H1 (cell line): Measurements from ENCODE around the gene AP3M1. TPM values are rescaled to one million over a fixed set of nuclear protein-coding genes. Genes with fewer than 3 reads are reported as not detected.

ENCODE experiments used
- CTCF ChIA-PET: fragments of 300-600 bp; sonication (Branson Sonifier 250); formaldehyde crosslinking; loops from one replicate; lab custom pipeline; 2021; ENCODE audit not compliant: partially characterized antibody; lab: Charles Lee
- POLR2A ChIA-PET: fragments of 300-600 bp; sonication (Branson Sonifier 250); formaldehyde crosslinking; loops from one replicate; lab custom pipeline; 2021; ENCODE audit warnings: inconsistent platforms; ENCODE audit not compliant: partially characterized antibody; lab: Charles Lee
- DNase-seq, 2 experiments: peaks; one replicate each; pipeline versions ENCODE4 v3.0.0 to v3.0.0-alpha.2; 2010 to 2022; ENCODE audit warnings: low spot score in 2 of 2, low read depth in 1 of 2, mixed read lengths in 1 of 2
- FAIRE-seq: peaks from 2 replicates; lab custom pipeline; 2011; peaks lifted over from hg19 to GRCh38; lab: Jason Lieb, UNC
- H2AFZ ChIP-seq: 2 replicates; pipeline ENCODE4 v1.8.1; 2012; ENCODE audit warnings: low read length, inconsistent platforms
- H2AK5ac ChIP-seq: 2 replicates; pipeline ENCODE4 v1.6.1; 2013; ENCODE audit warnings: low read depth, low read length
- H2BK120ac ChIP-seq: replicated peaks from 2 replicates; pipeline ENCODE3; 2013; ENCODE audit warnings: low read depth, low read length, inconsistent platforms
- H2BK12ac ChIP-seq: 2 replicates; pipeline ENCODE4 v1.6.1; 2013; ENCODE audit warnings: low read depth, low read length
- H2BK15ac ChIP-seq: 2 replicates; pipeline ENCODE4 v1.6.1; 2013; ENCODE audit warnings: low read length
- H2BK20ac ChIP-seq: 2 replicates; pipeline ENCODE4 v1.6.1; 2013; ENCODE audit warnings: low read length
- H2BK5ac ChIP-seq: 2 replicates; pipeline ENCODE4 v1.6.1; 2013; ENCODE audit warnings: low read depth, low read length
- H3K14ac ChIP-seq: 2 replicates; pipeline ENCODE4 v1.6.1; 2013; ENCODE audit warnings: inconsistent platforms; ENCODE audit not compliant: insufficient read length
- H3K18ac ChIP-seq: 2 replicates; pipeline ENCODE4 v1.6.1; 2013; ENCODE audit warnings: low read length; ENCODE audit errors: extremely low read depth
- H3K23ac ChIP-seq: 2 replicates; pipeline ENCODE4 v1.6.1; 2013; ENCODE audit warnings: inconsistent platforms; ENCODE audit not compliant: insufficient read length
- H3K23me2 ChIP-seq: 2 replicates; pipeline ENCODE4 v1.6.1; 2013; ENCODE audit warnings: low read depth, low read length
- H3K27ac ChIP-seq: 2 replicates; pipeline ENCODE4 v1.6.1; 2011; ENCODE audit warnings: low read depth, low read length, inconsistent platforms
- H3K27me3 ChIP-seq, 4 experiments: replicated peaks in 1 of 4; 1 replicate in 1 of 4; 2 replicates in 3 of 4; pipeline versions ENCODE4 v1.6.1 to v1.8.1; 2011 to 2013; ENCODE audit warnings: low read length in 3 of 4, mild to moderate bottlenecking in 3 of 4, inconsistent platforms in 2 of 4, mixed read lengths in 2 of 4, moderate library complexity in 1 of 4; ENCODE audit not compliant: control insufficient read depth in 3 of 4, insufficient read depth in 3 of 4; ENCODE audit errors: extremely low read depth in 1 of 4
- H3K36me3 ChIP-seq, 4 experiments: 2 replicates each; pipeline versions ENCODE4 v1.6.1 to v1.8.1; 2011 to 2013; ENCODE audit warnings: mild to moderate bottlenecking in 4 of 4, low read length in 3 of 4, moderate library complexity in 2 of 4, control low read depth in 1 of 4, inconsistent platforms in 1 of 4; ENCODE audit not compliant: insufficient read depth in 4 of 4, control insufficient read depth in 2 of 4
- H3K4ac ChIP-seq: replicated peaks from 2 replicates; pipeline ENCODE3; 2013; ENCODE audit warnings: low read length, low read depth, mixed read lengths, inconsistent platforms; ENCODE audit not compliant: insufficient read length
- H3K4me1 ChIP-seq, 4 experiments: replicated peaks in 1 of 4; 1 replicate in 1 of 4; 2 replicates in 3 of 4; pipeline versions ENCODE4 v1.6.1 to v1.8.1; 2011 to 2013; ENCODE audit warnings: low read length in 3 of 4, inconsistent platforms in 2 of 4, mixed read lengths in 1 of 4; ENCODE audit not compliant: insufficient read depth in 4 of 4, control insufficient read depth in 3 of 4
- H3K4me2 ChIP-seq, 2 experiments: 2 replicates each; pipeline versions ENCODE4 v1.6.1 to v1.8.1; 2011 to 2013; ENCODE audit warnings: low read depth in 2 of 2, low read length in 2 of 2, control low read depth in 1 of 2, inconsistent platforms in 1 of 2, mild to moderate bottlenecking in 1 of 2; ENCODE audit not compliant: insufficient read depth in 1 of 2
- H3K4me3 ChIP-seq, 4 experiments: fragments of 200-600, 300-600 bp in 1 of 4; sonication (generic), shearing (Covaris generic), sonication (Bioruptor Twin) in 1 of 4; 2 replicates each; pipeline versions ENCODE4 v1.5.1 to v1.8.1; 2011 to 2016; ENCODE audit warnings: low read length in 4 of 4, low read depth in 3 of 4, control low read depth in 2 of 4, inconsistent platforms in 2 of 4, mild to moderate bottlenecking in 2 of 4, mixed read lengths in 1 of 4, moderate library complexity in 1 of 4; ENCODE audit not compliant: insufficient read depth in 2 of 4; ENCODE audit errors: extremely low read depth in 1 of 4
- H3K56ac ChIP-seq: replicated peaks from 2 replicates; pipeline ENCODE3; 2013; ENCODE audit warnings: low read depth, mild to moderate bottlenecking, mixed read lengths, low read length, inconsistent platforms; ENCODE audit not compliant: insufficient read length
- H3K79me1 ChIP-seq: 2 replicates; pipeline ENCODE4 v1.6.1; 2013; ENCODE audit warnings: low read depth, low read length, control low read depth
- H3K79me2 ChIP-seq, 2 experiments: 2 replicates each; pipeline versions ENCODE4 v1.6.1 to v1.8.1; 2012 to 2013; ENCODE audit warnings: low read length in 2 of 2, mild to moderate bottlenecking in 2 of 2, inconsistent platforms in 1 of 2; ENCODE audit not compliant: insufficient read depth in 2 of 2, control insufficient read depth in 1 of 2
- H3K9ac ChIP-seq, 4 experiments: replicated peaks in 1 of 4; 1 replicate in 1 of 4; 2 replicates in 3 of 4; pipeline versions ENCODE4 v1.6.1 to v1.8.1; 2011 to 2013; ENCODE audit warnings: low read depth in 3 of 4, low read length in 3 of 4, control low read depth in 2 of 4, mild to moderate bottlenecking in 2 of 4, moderate library complexity in 2 of 4, inconsistent platforms in 1 of 4; ENCODE audit errors: extremely low read depth in 1 of 4
- H3K9me3 ChIP-seq, 2 experiments: 2 replicates each; pipeline versions ENCODE4 v1.6.1 to v1.8.1; 2012 to 2013; ENCODE audit warnings: mild to moderate bottlenecking in 2 of 2, moderate library complexity in 2 of 2, control low read depth in 1 of 2, inconsistent platforms in 1 of 2, low read depth in 1 of 2, low read length in 1 of 2, mixed read lengths in 1 of 2; ENCODE audit not compliant: insufficient read depth in 2 of 2
- H4K20me1 ChIP-seq, 2 experiments: replicated peaks in 1 of 2; 2 replicates each; pipeline versions ENCODE3 to v1.8.1; 2011 to 2013; ENCODE audit warnings: inconsistent platforms in 2 of 2, low read length in 2 of 2, mild to moderate bottlenecking in 1 of 2; ENCODE audit not compliant: insufficient read depth in 2 of 2, control insufficient read depth in 1 of 2
- H4K5ac ChIP-seq: 2 replicates; pipeline ENCODE4 v1.6.1; 2013; ENCODE audit warnings: low read length, low read depth, mixed read lengths, inconsistent platforms; ENCODE audit not compliant: insufficient read length
- H4K8ac ChIP-seq: 2 replicates; pipeline ENCODE4 v1.8.0; 2013; ENCODE audit warnings: mild to moderate bottlenecking, moderate library complexity, low read length, inconsistent platforms; ENCODE audit not compliant: insufficient read depth; ENCODE audit errors: extremely low read depth
- H4K91ac ChIP-seq: replicated peaks from 2 replicates; pipeline ENCODE3; 2013; ENCODE audit warnings: low read length, mixed read lengths, inconsistent platforms; ENCODE audit not compliant: insufficient read length
- ASH2L ChIP-seq: fragments of 200-600, 300-600 bp; sonication (generic); IDR thresholded peaks from one replicate; pipeline ENCODE4 v1.7.1; 2017; ENCODE audit warnings: low read length
- CTCF ChIP-seq, 3 experiments: IDR thresholded peaks; 1 replicate in 2 of 3; 2 replicates in 1 of 3; pipeline versions ENCODE4 v1.5.1 to v1.6.1; 2011; ENCODE audit warnings: low read length in 3 of 3, mild to moderate bottlenecking in 3 of 3, inconsistent platforms in 2 of 3, low read depth in 1 of 3, moderate library complexity in 1 of 3; ENCODE audit not compliant: insufficient read depth in 1 of 3; ENCODE audit errors: control extremely low read depth in 1 of 3
- GABPA ChIP-seq: IDR thresholded peaks from 2 replicates; pipeline ENCODE4 v1.6.1; 2011; ENCODE audit warnings: mild to moderate bottlenecking, low read length, moderate library complexity, borderline replicate concordance; ENCODE audit not compliant: insufficient read depth
- POLR2A ChIP-seq, 2 experiments: IDR thresholded peaks; 1 replicate in 1 of 2; 2 replicates in 1 of 2; pipeline ENCODE4 v1.6.1; 2011; ENCODE audit warnings: low read depth in 2 of 2, low read length in 2 of 2, mild to moderate bottlenecking in 2 of 2; ENCODE audit errors: control extremely low read depth in 1 of 2
- RFX5 ChIP-seq: IDR thresholded peaks from 2 replicates; pipeline ENCODE4 v1.6.1; 2011; ENCODE audit warnings: low read depth, low read length, improper control_type of control experiment, borderline replicate concordance
- TBP ChIP-seq: IDR thresholded peaks from 2 replicates; pipeline ENCODE4 v1.6.1; 2011; ENCODE audit warnings: low read depth, low read length, improper control_type of control experiment
- TEAD4 ChIP-seq: IDR thresholded peaks from 2 replicates; pipeline ENCODE4 v1.6.1; 2012; ENCODE audit warnings: low read depth, low read length, inconsistent platforms, mixed read lengths
- WGBS, 2 experiments: shearing (Covaris generic) in 1 of 2; methylation state at CpG; one replicate each; pipeline versions ENCODE4 v1.1.6 to v1.1.7; 2013 to 2015; ENCODE audit warnings: low lambda C conversion rate in 2 of 2, mixed read lengths in 2 of 2, inconsistent platforms in 1 of 2, low coverage in 1 of 2, missing lambda C conversion rate in 1 of 2; ENCODE audit not compliant: insufficient replicate concordance in 2 of 2, insufficient coverage in 1 of 2, insufficient read length in 1 of 2; ENCODE audit errors: extremely low coverage in 1 of 2, missing lambda C conversion rate in 1 of 2; 5-methylcytosine and 5-hydroxymethylcytosine counted together
- polyA plus RNA-seq, 7 experiments: library from polyadenylated mRNA; depleted of rRNA in 3 of 7; stranded (reverse) in 5 of 7; unstranded in 2 of 7; fragments of >200 nt in 5 of 7; fragments of 200-250 nt in 2 of 7; gene quantifications; 1 replicate in 5 of 7; 2 replicates in 1 of 7; 4 replicates in 1 of 7; pipeline versions ENCODE4 v1.2.1 to v1.2.3, GENCODE V29; 2011 to 2013; ENCODE audit warnings: missing spikeins in 2 of 7, mixed read lengths in 2 of 7
- total RNA-seq: library from RNA; stranded (reverse); fragmentation: NEBNext Ultra II Directional; extraction: Animal tissue kit (Norgen Biotek cat#: 25700); gene quantifications from 2 replicates; pipeline ENCODE4 v1.2.1, GENCODE V29; 2021
- TF ChIP-seq, protein P1 (sequence below): IDR thresholded peaks from 2 replicates; pipeline ENCODE4 v1.6.1; 2012; ENCODE audit warnings: inconsistent platforms
- TF ChIP-seq, protein P2 (sequence below): IDR thresholded peaks from 2 replicates; pipeline ENCODE4 v1.6.1; 2012; ENCODE audit warnings: inconsistent platforms

Gene AP3M1
- total and polyA plus RNA-seq, 2 of the 8 experiments (the other 6 are each of a cell fraction or from before 2014, with no cell fraction given): 23.9 to 38.9 TPM

- ChIA-PET POLR2A (interaction anchor here (0.6 to 2.1 kb wide), 6 partner anchors 9 to 1107 kb away, joined by 3 to 9 read pairs (median 4); no protein-coding TSS in a partner anchor), CTCF (interaction anchor here (0.5 to 1.5 kb wide), 3 partner anchors 160 to 902 kb away, joined by 3 to 4 read pairs (median 3); no protein-coding TSS in a partner anchor)
- Histone ChIP-seq H4K8ac (no peak overlapping the region), H3K56ac (no peak overlapping the region), H2BK5ac (no peak overlapping the region), H4K91ac (no peak overlapping the region), H3K9ac (no peak overlapping the region), H3K27ac (no peak overlapping the region), H2BK20ac (no peak overlapping the region), H4K20me1 (peaks cover 0 to 8% of the 10 kb centered on the region in 2 experiments), H3K4me3 (no peak overlapping the region), H4K5ac (no peak overlapping the region), H3K23ac (no peak overlapping the region), H3K9me3 (no peaks in the 10 kb centered on the region), H3K79me1 (no peaks in the 10 kb centered on the region), H2BK15ac (no peak overlapping the region), H3K4me1 (no peaks in the 10 kb centered on the region), H2BK120ac (no peak overlapping the region), H3K4me2 (no peak overlapping the region), H3K4ac (no peak overlapping the region), H3K18ac (no peak overlapping the region), H2BK12ac (no peak overlapping the region), H2AFZ (no peak overlapping the region), H3K79me2 (no peaks in the 10 kb centered on the region), H3K23me2 (no peaks in the 10 kb centered on the region; the same call in 1 of the 2 replicates), H3K36me3 (peaks cover 36 to 98% (median 73%) of the 10 kb centered on the region in 4 experiments), H2AK5ac (no peak overlapping the region), H3K14ac (no peak overlapping the region), H3K27me3 (no peaks in the 10 kb centered on the region)
- DNase-seq (no peak), FAIRE-seq (no peak)
- no peak for TF ChIP-seq RFX5
- TF ChIP-seq GABPA: no peak
- TF ChIP-seq, protein P1, sequence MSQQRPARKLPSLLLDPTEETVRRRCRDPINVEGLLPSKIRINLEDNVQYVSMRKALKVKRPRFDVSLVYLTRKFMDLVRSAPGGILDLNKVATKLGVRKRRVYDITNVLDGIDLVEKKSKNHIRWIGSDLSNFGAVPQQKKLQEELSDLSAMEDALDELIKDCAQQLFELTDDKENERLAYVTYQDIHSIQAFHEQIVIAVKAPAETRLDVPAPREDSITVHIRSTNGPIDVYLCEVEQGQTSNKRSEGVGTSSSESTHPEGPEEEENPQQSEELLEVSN: no peak
- TF ChIP-seq CTCF (IDR thresholded peaks at IDR 0.05; ENCODE audit: control extremely low read depth in 1 of 3, insufficient read depth in 1 of 3, low read depth in 1 of 3, low read length in 3 of 3): no peak
- TF ChIP-seq TBP: no peak
- TF ChIP-seq, protein P2, sequence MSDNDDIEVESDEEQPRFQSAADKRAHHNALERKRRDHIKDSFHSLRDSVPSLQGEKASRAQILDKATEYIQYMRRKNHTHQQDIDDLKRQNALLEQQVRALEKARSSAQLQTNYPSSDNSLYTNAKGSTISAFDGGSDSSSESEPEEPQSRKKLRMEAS: no peak
- no peak for TF ChIP-seq TEAD4
- no peak for TF ChIP-seq ASH2L
- TF ChIP-seq POLR2A (IDR thresholded peaks at IDR 0.05; ENCODE audit: control extremely low read depth in 1 of 2, low read depth in 2 of 2, low read length in 2 of 2): no peak
- WGBS, 2 experiments: 91% methylated on average over 4 of the region's 4 CpGs; no CpG with 5 or more reads in 1 of the 2 experiments
Observed at GRCh38 chr10:74117738-74118137, 32.9 kb downstream of the AP3M1 start.
